Measurements from ENCODE around the gene LRRC74A. TPM values are rescaled to one million over a fixed set of nuclear protein-coding genes. Genes with fewer than 3 reads are reported as not detected.
"Not testable (repeated sequence)": the region's sequence is repeated elsewhere in the genome, so short reads cannot be mapped to it uniquely, and the experiment has no call there.

LRRC74A gene
- total and polyA plus RNA-seq, 2 of the 4 experiments (the other 2 are of a cell fraction): not detected

GRCh38 chr14:76894308-76894707, 68.1 kb downstream of the LRRC74A start:
- no TSS peak for BruUV-seq (replicated peaks)
- Histone ChIP-seq H2AK5ac (ENCODE audit: low read depth, low read length) (no peak overlapping the region), H3K36me3 (ENCODE audit: control insufficient read depth, insufficient read depth, low read length) (no peaks in the 10 kb centered on the region), H4K5ac (ENCODE audit: low read depth, low read length) (no peak overlapping the region), H3K27ac (ENCODE audit: insufficient read depth, low read length) (no peak overlapping the region), H3K4ac (ENCODE audit: low read depth, low read length) (no peak overlapping the region), H3K4me1 (ENCODE audit: control insufficient read depth, insufficient read depth, low read length) (no peaks in the 10 kb centered on the region), H3K14ac (replicated peaks; ENCODE audit: low read depth, low read length) (no peak overlapping the region), H4K20me1 (ENCODE audit: insufficient read depth, low read length) (no peaks in the 10 kb centered on the region), H3K4me3 (ENCODE audit: insufficient read depth, low read depth, low read length) (no peak overlapping the region), H2BK20ac (ENCODE audit: low read depth, low read length) (no peak overlapping the region), H2BK15ac (ENCODE audit: low read depth, low read length) (no peak overlapping the region), H2BK120ac (ENCODE audit: low read depth, low read length) (no peak overlapping the region), H3K18ac (ENCODE audit: low read depth, low read length) (no peak overlapping the region), H2BK5ac (ENCODE audit: low read depth, low read length, poor library complexity, severe bottlenecking) (no peak overlapping the region), H2AK9ac (replicated peaks; ENCODE audit: low read depth, low read length, poor library complexity) (no peak overlapping the region), H3K79me1 (ENCODE audit: low read depth in 1 of 2, low read length in 2 of 2) (no peaks in the 10 kb centered on the region), H4K8ac (ENCODE audit: low read depth in 2 of 2, low read length in 2 of 2) (no peak overlapping the region), H3K9me3 (ENCODE audit: control insufficient read depth, insufficient read depth, low read length) (no peaks in the 10 kb centered on the region), H3K56ac (ENCODE audit: extremely low read depth, insufficient read depth, low read length) (no peak overlapping the region), H2AFZ (replicated peaks; ENCODE audit: low read length, poor library complexity) (peak overlapping the region; percentile 14), H3K4me2 (ENCODE audit: low read depth, low read length) (no peak overlapping the region), H3K27me3 (ENCODE audit: control insufficient read depth, insufficient read depth, low read length) (no peaks in the 10 kb centered on the region), H3K9ac (ENCODE audit: low read depth, low read length) (no peak overlapping the region), H3K23ac (ENCODE audit: low read depth, low read length) (no peak overlapping the region), H4K91ac (ENCODE audit: insufficient read depth, low read depth, low read length) (no peak overlapping the region), H3K9me1 (ENCODE audit: insufficient read depth, low read length) (no peaks in the 10 kb centered on the region)
- POLR2A ChIA-PET (ENCODE audit: unreplicated experiment): no interaction called here
- ATAC-seq (ENCODE audit: low read depth): no peak
- in situ Hi-C loops (cut with MboI; ENCODE audit: low sequenced_read_pairs): loop anchor here (25.0 kb wide), 1 partner anchor 418 kb away; the partner anchor contains the start of genes GSTZ1 and POMT2
- dilution Hi-C loops (cut with HindIII; ENCODE audit: low sequenced_read_pairs, unreplicated experiment): loop anchor here (25.0 kb wide), 1 partner anchor 193 kb away; the partner anchor contains the start of gene CIPC
- intact Hi-C loops (cut with micrococcal nuclease): no loop called here
- CTCF ChIA-PET: interaction anchor here (0.6 kb wide), 1 partner anchor 33 kb away, joined by 3 read pairs; no protein-coding TSS in a partner anchor
- DNase-seq: no peak
- WGBS, 2 experiments (ENCODE audit: extremely low coverage in 2 of 2, insufficient read length in 1 of 2): 67% methylated on average over 1 of the region's 5 CpGs; no CpG with 5 or more reads in 1 of the 2 experiments
- TF ChIP-seq CEBPB (IDR thresholded peaks at IDR 0.05; ENCODE audit: low read depth, low read length) (no peak), ELK1 (IDR thresholded peaks at IDR 0.05; ENCODE audit: borderline replicate concordance, low read depth, low read length) (no peak), NFE2L2 (IDR thresholded peaks at IDR 0.05; ENCODE audit: low read depth, low read length) (no peak), USF2 (IDR thresholded peaks at IDR 0.05; ENCODE audit: low read depth, low read length) (peak; percentile 89), RFX5 (IDR thresholded peaks at IDR 0.05; ENCODE audit: low read depth, low read length) (peak; percentile 64)

- intact Hi-C loops (cut with micrococcal nuclease); H3K18ac ChIP-seq (ENCODE audit: low read depth, low read length); H2AK5ac ChIP-seq (ENCODE audit: low read depth, low read length); H4K8ac ChIP-seq (ENCODE audit: low read depth in 2 of 2, low read length in 2 of 2); H3K4ac ChIP-seq (ENCODE audit: low read depth, low read length); DNase-seq; H4K91ac ChIP-seq (ENCODE audit: insufficient read depth, low read depth, low read length); H2BK120ac ChIP-seq (ENCODE audit: low read depth, low read length); POLR2A ChIA-PET (ENCODE audit: unreplicated experiment); H3K36me3 ChIP-seq (ENCODE audit: control insufficient read depth, insufficient read depth, low read length); H2BK20ac ChIP-seq (ENCODE audit: low read depth, low read length); H3K79me1 ChIP-seq (ENCODE audit: low read depth in 1 of 2, low read length in 2 of 2); BruUV-seq (replicated peaks); H3K14ac ChIP-seq (replicated peaks; ENCODE audit: low read depth, low read length); H3K9ac ChIP-seq (ENCODE audit: low read depth, low read length); H2AK9ac ChIP-seq (replicated peaks; ENCODE audit: low read depth, low read length, poor library complexity); H3K27me3 ChIP-seq (ENCODE audit: control insufficient read depth, insufficient read depth, low read length); H2BK5ac ChIP-seq (ENCODE audit: low read depth, low read length, poor library complexity, severe bottlenecking); H3K23ac ChIP-seq (ENCODE audit: low read depth, low read length); CTCF ChIA-PET; H2BK15ac ChIP-seq (ENCODE audit: low read depth, low read length); ATAC-seq (ENCODE audit: low read depth); H2AFZ ChIP-seq (replicated peaks; ENCODE audit: low read length, poor library complexity); H3K9me1 ChIP-seq (ENCODE audit: insufficient read depth, low read length); H4K5ac ChIP-seq (ENCODE audit: low read depth, low read length); H3K27ac ChIP-seq (ENCODE audit: insufficient read depth, low read length); H3K4me2 ChIP-seq (ENCODE audit: low read depth, low read length); H3K4me3 ChIP-seq (ENCODE audit: insufficient read depth, low read depth, low read length); H4K20me1 ChIP-seq (ENCODE audit: insufficient read depth, low read length); H3K9me3 ChIP-seq (ENCODE audit: control insufficient read depth, insufficient read depth, low read length); H3K56ac ChIP-seq (ENCODE audit: extremely low read depth, insufficient read depth, low read length): not testable (repeated sequence)
- 90% methylated on average over 2 of the region's 37 CpGs; no CpG with 5 or more reads in 1 of the 2 experiments for WGBS, 2 experiments (ENCODE audit: extremely low coverage in 2 of 2, insufficient read length in 1 of 2)
- in situ Hi-C loops (cut with MboI; ENCODE audit: low sequenced_read_pairs): loop anchor here (25.0 kb wide), 1 partner anchor 414 kb away; the partner anchor contains the start of genes GSTZ1 and POMT2
- dilution Hi-C loops (cut with HindIII; ENCODE audit: low sequenced_read_pairs, unreplicated experiment): loop anchor here (25.0 kb wide), 1 partner anchor 189 kb away; the partner anchor contains the start of gene CIPC
- H3K4me1 ChIP-seq (ENCODE audit: control insufficient read depth, insufficient read depth, low read length): peaks cover 13% of the 10 kb centered on the region
These were observed 71.8 kb downstream of the LRRC74A start for GRCh38 chr14:76898006-76898405.

Measured in IMR-90 (cell line).